NOMO-1 (cell line): ENCODE measurements around the gene IL15.
"Not testable (repeated sequence)": the region's sequence is repeated elsewhere in the genome, so short reads cannot be mapped to it uniquely, and the experiment has no call there.

Experiments used
- DNase-seq, 2 experiments: peaks; one replicate each; lab custom pipeline; 2025; ENCODE audit not compliant: unreplicated experiment in 2 of 2; lab: John Stamatoyannopoulos, UW

IL15 gene, protein sequence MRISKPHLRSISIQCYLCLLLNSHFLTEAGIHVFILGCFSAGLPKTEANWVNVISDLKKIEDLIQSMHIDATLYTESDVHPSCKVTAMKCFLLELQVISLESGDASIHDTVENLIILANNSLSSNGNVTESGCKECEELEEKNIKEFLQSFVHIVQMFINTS

DNA sequence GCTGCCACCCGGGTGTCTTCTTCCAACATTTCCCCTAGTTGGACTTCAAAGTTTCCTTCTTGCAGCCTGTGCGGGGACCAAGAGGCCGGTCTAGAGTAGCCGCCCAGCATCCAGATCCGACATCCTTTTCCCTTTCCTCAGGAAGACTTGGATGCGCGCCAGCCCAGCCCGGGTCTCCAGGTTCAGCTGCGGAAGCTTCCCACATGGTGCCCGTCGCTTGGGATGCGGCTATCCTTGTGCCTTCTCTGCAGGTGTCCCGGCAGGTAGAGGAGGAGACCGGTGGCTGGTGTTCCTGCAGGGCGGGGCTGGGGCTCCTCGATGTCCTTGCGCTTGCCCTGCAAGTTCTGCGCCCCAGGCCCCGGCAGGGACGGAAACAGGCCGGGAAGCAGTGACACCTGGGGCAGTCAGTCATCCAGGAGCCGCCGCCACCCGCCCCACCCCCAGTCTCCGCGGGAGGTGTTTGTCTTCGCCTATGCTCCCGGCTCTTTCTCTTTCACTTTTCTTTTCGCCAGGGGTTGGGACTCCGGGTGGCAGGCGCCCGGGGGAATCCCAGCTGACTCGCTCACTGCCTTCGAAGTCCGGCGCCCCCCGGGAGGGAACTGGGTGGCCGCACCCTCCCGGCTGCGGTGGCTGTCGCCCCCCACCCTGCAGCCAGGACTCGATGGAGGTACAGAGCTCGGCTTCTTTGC is at the start of gene IL15:
TSS of gene IL15 (plus strand) at position 502 of the 689 bp plus-strand sequence. CDS start 82,882 bp downstream, outside the sequence.
- no peak for DNase-seq

DNA sequence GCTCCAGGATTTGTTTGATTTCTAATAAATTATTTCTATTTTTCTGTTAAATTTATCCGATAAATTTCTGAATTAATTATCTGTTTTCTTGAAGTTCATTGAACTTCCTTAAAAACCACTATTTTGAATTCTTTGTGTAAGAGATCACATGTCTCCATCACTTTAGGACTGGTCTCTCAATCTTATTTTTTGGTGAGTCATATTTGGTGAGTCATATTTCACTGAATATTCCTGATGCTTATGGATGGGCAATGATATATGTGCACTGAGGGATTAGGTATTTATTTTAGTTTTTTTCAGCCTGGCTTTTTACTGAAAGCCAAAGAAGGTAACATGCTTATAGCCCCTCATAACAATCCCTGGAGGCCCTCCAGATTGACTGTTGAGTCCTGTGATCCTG is 48.5 kb upstream of the IL15 start:
- no peak for DNase-seq

DNA sequence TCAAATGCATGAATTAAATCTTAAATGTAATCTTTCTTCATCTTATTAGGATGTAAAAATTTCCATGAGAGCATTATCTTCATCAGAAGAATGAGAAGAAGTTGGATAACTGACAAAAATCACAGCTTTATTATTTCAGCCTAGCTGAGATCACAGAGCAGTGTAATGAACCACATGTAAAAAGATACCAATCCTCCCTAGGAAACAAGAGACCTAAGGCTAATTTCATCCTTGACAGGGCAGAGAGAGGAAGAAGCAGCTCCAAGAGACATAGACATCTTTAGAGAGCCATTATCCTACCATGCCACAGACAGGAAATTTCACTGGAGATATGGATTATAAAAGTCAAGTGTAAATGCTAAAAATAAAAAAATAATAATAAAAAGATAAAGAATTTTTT is 40.9 kb upstream of the IL15 start:
- DNase-seq = no peak

DNA sequence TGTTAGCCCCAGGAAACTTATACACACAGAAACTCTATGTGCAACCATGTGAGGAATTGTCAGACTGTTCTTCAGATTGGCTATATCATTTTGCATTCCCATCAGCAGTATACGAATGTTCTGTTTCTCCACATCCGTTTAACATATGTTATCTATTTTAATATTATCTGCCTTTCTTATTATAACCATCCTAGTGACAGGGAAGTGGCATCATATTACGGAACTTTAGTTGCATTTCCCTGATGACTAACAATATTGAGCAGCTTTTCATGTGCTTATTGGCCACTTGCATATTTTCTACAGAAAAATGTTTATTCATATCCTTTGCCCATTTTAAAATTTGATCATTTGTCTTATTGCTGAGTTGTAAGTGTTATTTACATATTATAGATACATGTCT is 36.5 kb upstream of the IL15 start:
- DNase-seq = no peak

DNA sequence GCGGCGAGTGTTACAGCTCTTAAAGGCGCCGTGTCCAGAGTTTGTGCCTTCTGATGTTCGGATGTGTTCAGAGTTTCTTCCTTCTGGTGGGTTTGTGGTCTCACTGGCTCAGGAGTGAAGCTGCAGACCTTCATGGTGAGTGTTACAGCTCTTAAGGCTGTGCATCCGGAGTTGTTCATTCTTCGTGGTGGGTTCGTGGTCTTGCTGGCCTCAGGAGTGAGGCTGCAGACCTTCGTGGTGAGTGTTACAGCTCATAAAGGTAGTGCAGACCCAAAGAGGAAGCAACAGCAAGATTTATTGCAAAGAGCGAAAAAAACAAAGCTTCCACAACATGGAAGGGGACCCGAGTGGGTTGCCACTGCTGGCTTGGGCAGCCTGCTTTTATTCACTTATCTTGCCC is 31.7 kb upstream of the IL15 start:
- DNase-seq = not testable (repeated sequence)

DNA sequence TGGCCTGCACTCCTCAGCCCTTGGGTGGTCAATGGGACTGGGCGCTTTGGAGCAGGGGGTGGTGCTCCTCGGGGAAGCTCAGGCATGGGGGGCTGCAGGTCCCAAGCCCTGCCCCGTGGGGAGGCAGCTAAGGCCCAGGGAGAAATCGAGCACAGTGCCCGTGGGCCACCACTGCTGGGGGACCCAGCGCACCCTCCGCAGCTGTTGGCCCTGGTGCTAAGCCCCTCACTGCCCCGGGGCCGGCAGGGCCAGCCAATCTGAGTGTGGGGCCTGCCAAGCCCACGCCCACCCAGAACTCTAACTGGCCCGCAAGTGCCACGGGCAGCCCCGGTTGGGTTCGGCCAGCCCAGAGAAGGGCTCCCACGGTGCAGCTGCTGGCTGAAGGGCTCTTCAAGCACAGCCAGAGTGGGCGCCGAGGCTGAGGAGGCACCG is 30.9 kb upstream of the IL15 start:
- DNase-seq = no peak

DNA sequence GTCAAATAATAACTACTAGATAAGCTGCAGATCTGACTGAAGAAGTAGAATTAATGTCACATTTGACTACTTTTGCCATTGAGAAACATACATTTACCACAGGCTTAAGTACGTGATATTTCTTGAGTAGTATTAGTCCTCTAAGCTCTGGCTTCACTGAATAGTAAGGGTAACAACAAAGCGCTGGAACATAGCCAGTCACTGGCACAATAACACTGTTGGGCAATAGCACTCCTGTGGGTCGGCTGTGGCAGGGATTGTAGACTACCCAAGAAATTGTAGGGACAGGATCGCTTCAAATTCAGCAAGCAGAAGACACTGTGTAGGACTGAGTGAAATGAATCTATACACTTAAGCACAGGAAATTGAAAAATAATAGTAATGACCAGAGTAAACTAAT is 27.1 kb upstream of the IL15 start:
- DNase-seq = no peak

DNA sequence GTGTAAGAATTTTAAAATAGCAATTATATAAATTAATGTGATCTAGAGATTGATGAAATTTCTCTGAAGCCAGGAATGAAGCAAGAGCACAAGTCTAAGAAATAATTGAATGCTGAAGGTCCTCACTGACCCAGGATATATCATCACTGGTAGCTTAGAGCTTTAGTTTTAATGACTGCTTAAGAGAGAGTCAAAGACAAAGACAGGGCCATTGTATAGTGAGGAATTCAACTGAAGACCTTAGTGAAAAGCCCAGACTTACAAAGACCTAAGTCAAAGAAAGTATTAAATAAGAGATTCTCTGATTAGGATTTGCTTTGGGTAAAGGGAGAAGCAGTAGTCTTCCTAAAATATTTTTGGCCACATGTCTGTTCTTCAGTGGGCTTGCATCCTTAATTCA is 26.0 kb upstream of the IL15 start:
- DNase-seq = no peak

DNA sequence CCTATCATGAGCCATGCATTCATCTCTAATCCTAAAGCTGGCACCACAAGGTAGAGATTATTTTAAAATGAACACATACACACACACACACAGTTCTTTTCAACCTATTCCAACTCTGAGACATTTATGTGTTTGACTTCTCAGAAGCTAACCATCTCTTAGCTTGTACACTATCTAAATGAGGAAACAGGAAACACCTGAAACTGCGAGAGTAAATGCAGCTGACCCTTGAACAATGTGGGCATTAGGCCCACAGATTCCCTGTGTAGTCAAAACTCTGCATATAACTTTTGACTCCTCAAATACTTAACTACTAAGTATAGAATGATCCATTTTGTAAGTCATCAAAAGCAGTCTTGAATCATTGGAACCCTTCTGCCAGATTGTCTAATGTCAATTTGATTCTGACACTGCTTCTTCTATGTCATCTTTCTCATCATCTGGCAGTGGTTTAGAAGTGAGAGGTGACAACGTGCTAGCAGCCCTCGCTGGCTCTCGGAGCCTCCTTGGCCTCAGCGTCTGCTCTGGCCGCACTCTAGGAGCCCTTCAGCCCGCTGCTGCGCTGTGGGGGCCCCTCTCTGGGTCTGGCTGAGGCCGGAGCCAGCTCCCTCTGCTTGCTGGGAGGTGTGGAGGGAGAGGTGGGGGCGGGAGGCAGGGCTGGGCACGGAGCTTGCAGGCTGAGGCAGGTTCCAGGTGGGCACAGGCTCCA is 21.4 kb upstream of the IL15 start:
- DNase-seq = no peak

DNA sequence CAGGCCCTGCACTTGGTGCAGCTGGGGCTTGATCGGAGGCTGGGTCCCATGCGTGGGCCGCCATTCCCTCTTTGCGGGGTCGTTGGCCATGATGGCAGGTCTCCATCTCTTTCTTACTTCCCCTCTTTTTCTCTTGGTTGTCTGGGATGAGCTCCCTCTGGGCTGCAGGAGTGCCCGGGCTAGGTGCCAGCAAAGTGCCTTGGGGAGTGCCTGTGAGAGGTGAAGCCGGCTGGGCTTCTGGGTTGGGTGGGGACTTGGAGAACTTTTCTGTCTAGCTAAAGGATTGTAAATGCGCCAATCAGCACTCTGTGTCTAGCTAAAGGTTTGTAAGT is 20.8 kb upstream of the IL15 start:
- DNase-seq = not testable (repeated sequence)

DNA sequence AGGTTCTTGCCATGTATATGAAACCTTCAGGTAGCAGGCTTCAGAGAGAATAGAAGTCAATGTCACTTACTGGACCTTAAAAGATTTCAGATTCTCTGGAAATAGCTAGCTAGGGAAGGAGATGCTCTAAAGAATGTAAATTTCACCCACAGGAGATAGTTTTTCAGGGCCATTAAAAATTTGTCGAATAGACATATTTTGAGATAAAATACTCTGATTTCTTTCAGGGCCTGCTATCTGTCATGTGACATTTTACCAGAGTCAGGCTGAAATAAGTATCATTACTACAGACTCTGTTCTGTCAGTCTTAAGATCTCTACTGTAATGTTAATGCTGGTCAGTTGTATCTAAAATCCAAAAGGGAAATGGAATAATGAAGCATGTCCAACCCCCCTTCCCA is 15.7 kb upstream of the IL15 start:
- DNase-seq = no peak

DNA sequence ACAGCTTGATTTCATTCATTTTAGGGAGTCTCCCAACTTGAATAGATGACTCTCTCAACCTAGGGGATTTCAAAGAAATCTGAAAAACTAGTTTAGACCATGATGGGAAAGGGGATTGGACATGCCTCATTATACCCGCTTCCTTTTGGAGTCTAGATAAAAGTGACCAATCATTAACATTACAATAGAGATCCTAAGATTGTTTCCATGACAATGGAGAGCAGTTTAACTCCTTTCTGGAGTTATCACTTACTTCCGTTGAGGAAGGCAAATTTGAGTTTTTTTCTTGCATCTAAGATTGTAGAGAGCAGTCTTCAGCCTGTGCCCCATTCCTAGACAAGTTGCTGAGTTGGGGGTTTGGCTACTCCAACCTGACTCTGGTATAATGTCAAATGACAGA is 11.4 kb upstream of the IL15 start:
- no peak for DNase-seq

DNA sequence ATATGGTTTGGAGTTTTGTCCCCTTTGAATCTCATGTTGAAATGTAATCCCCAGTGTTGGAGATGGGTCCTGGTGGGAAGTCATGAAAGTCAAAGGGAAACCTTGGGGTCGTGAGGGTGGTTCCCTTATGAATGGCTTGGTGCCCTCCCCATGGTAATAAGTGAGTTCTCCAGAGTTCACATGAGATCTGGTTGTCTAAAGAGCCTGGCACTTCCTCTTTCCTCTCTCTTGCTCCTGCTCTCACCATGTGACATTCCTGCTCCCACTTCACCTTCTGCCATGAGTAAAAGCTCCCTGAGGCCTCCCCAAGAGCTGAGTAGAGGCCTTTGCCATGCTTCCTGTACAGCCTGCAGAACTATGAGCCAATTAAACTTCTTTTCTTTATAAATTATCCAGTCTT is 5.5 kb upstream of the IL15 start:
- no peak for DNase-seq

DNA sequence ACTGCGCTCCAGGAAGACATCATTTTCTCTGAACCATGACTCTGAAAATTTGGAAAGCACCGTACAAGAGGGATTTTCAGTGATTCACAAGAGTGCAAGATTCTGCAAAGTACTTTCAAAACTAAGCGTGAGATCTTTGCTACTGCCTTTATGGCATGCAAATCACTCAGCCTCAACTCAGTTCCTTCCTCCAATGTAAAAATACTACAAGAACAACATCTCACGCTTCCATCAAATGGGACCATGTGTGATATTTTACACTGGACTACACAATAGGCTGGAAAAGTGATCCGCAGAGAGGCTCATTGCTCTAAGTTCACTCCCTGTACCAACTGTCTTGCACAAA is 674 bp upstream of the IL15 start:
- no peak for DNase-seq

DNA sequence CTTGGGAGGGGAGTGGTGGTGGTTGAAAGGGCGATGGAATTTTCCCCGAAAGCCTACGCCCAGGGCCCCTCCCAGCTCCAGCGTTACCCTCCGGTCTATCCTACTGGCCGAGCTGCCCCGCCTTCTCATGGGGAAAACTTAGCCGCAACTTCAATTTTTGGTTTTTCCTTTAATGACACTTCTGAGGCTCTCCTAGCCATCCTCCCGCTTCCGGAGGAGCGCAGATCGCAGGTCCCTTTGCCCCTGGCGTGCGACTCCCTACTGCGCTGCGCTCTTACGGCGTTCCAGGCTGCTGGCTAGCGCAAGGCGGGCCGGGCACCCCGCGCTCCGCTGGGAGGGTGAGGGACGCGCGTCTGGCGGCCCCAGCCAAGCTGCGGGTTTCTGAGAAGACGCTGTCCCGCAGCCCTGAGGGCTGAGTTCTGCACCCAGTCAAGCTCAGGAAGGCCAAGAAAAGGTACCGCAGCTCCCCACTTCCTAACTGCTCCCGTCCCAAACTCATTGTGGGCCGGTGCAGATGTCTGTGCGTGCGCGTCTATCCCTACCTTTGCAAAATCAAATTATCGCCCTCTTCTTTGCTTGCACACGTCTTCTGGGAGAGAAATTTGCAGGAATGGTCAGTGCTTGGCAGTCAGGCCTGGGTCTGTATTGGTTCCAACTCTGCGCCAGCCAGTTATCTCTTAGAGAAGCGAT is 533 bp downstream of the IL15 start:
- no peak for DNase-seq

DNA sequence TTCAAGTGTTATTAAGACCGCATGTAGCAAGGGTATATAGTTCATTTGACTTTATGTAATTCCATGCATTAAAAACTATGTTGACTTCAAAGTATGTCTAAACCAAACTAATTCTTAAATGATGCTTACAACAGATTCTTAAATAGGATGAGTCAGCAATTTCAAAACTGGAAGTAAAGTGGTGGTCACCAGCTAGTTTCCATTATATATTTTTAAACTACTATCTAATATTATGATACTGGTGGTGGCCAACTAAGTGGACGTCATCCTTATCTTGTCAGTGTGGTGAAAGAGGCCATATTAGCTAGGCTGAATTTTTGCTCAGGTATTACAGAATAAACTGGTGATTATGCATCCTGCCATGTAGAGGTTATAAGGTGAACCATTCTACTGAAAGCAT is 1.2 kb downstream of the IL15 start:
- no peak for DNase-seq

DNA sequence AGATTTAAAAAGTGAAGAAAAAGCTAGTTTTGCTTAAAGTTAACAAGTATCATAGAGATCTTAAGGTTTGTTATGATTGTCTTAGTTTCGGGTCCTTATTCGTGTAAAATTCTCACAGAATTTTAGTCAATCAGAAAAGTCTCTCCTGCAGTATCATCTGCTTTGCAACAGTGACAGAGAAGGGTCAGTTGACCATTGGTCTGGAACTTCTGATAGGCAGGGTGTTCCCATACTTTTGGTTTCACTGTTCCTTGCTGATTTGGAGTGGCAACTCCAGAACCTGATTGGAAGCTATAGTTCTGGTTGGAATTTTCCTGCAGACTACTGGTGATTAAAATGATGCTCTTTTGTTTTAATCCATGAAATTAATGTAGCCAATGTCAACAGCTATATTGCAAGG is 1.8 kb downstream of the IL15 start:
- DNase-seq = no peak

DNA sequence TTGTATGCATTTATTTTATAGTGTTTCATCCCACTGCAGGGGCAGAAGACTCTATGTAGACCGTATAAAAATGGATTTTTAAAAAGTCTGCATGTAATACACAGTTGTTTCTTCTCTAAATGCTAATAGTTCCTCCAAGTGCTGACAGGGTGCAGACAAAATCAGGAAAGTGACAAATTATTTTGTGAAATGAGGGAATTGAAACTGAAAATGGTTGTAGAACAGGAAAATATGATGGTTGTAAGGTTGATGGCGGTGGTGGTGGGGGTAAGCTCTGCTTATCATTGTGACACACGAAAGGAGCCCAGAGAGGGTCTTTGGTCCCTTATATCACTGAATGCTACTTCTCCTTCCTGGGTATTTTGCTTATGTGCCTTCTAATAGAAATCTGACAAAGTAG is 4.3 kb downstream of the IL15 start:
- DNase-seq = no peak

DNA sequence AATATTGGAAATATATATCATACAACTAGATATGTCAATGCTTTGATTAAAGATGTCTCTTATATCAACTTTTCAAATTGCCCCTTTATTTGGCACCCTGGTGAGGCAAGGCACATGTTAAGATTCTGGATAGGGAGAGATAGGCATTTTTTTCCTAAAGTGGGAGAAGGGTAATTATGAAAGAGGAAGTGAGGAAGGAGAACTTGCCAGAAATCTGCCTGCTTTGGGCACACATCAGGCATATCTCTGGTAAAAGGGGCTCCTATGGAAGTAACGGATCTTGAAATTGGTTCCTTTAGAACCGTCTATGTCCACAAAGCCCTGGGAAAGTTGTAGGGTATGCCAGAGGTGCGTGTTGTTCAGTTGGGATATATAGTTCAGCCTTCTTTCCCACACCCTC is 5.7 kb downstream of the IL15 start:
- DNase-seq = no peak

DNA sequence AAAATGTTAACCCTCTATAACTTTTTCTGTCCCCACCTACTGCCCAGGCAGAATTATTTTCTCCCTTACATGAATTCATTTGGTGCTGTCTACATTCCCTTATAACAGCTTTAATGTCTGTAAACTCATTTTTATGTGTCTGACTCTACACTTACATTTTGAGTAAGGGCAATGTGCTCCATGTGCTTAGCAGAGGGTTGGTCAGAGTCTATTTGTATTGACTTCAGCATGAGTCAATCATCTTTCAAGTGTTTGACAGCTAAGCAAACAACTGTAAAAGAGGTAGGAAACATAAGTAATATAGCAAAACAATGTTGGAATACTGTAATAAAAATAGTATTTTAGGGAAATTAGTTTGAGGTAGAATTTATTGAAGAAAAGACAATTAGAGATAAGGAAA is 6.3 kb downstream of the IL15 start:
- no peak for DNase-seq

DNA sequence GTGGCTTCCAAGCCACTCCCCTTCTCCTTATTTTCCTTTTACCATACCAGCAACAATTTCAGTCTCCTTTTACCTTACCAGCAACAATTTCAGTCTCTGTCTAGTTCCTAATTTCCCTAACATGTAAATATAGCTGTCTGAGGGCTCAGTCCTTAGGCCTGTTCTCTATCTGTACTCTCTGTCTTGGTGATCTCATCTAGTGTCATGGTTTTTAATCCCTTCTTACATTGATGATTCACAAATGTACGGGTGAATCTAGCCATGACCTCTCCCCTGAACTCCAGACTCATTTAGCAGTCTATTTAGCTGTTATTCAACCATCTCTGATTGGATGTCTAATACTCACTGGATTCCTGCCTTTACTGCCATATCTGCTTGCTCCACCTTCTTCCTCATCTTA is 7.2 kb downstream of the IL15 start:
- no peak for DNase-seq
